Parathyroid adenoma (tissue), 2 donors: Measurements from ENCODE around the gene GET3.
"Not testable (repeated sequence)": the region's sequence is repeated elsewhere in the genome, so short reads cannot be mapped to it uniquely, and the experiment has no call there.

Source experiments
- H2AFZ ChIP-seq: fragments of 300-600 bp; sonication (generic); one replicate; pipeline ENCODE4 v1.7.0; 2017; ENCODE audit warnings: antibody characterized with exemption, mild to moderate bottlenecking
- H3K27ac ChIP-seq: fragments of 300-600 bp; sonication (generic); one replicate; pipeline ENCODE4 v1.7.0; 2017
- H3K27me3 ChIP-seq: fragments of 300-600 bp; sonication (generic); one replicate; pipeline ENCODE4 v1.7.0; 2017; ENCODE audit warnings: low read length; ENCODE audit not compliant: control insufficient read depth, insufficient read depth
- H3K36me3 ChIP-seq: fragments of 300-600 bp; sonication (generic); one replicate; pipeline ENCODE4 v1.7.0; 2017; ENCODE audit warnings: low read length; ENCODE audit not compliant: control insufficient read depth, insufficient read depth
- H3K4me1 ChIP-seq: fragments of 300-600 bp; sonication (generic); one replicate; pipeline ENCODE4 v1.7.0; 2017; ENCODE audit warnings: control low read depth
- H3K4me2 ChIP-seq: fragments of 300-600 bp; sonication (generic); one replicate; pipeline ENCODE4 v1.7.0; 2017; ENCODE audit warnings: low read length
- H3K4me3 ChIP-seq: fragments of 300-600 bp; sonication (generic); one replicate; pipeline ENCODE4 v1.7.0; 2017; ENCODE audit warnings: low read depth, low read length
- H3K79me2 ChIP-seq: fragments of 300-600 bp; sonication (generic); one replicate; pipeline ENCODE4 v1.7.0; 2017; ENCODE audit warnings: control low read depth
- H3K9ac ChIP-seq: fragments of 300-600 bp; sonication (generic); one replicate; pipeline ENCODE4 v1.7.0; 2017; ENCODE audit warnings: mild to moderate bottlenecking
- H3K9me3 ChIP-seq: fragments of 300-600 bp; sonication (generic); one replicate; pipeline ENCODE4 v1.7.0; 2017; ENCODE audit warnings: low read length; ENCODE audit not compliant: control insufficient read depth
- CTCF ChIP-seq: fragments of 300-600 bp; sonication (generic); IDR thresholded peaks from one replicate; pipeline ENCODE4 v1.7.0; 2017; ENCODE audit warnings: antibody characterized with exemption, mild to moderate bottlenecking
- donor health status: primary hyperparathyroidism.

Gene GET3

GRCh38 chr19:12723641-12724426 lies 13.5 kb upstream of the GET3 start, which contains the start of gene TNPO2:
TSS of gene TNPO2 (minus strand) at chr19:12723932. CDS start at chr19:12720977, 2,955 bp downstream.
- no peak for TF ChIP-seq CTCF
- Histone ChIP-seq H3K4me2 (peak within 1 kb of the TSS; percentile 99), H2AFZ (peak within 1 kb of the TSS; percentile 99), H3K4me3 (peak within 1 kb of the TSS; percentile 90), H3K4me1 (peaks cover 13% of the 10 kb centered on the region), H3K9me3 (no peaks in the 10 kb centered on the region), H3K36me3 (no peaks in the 10 kb centered on the region), H3K27me3 (no peaks in the 10 kb centered on the region), H3K9ac (peak within 1 kb of the TSS; percentile 24), H3K79me2 (peaks cover 26% of the 10 kb centered on the region), H3K27ac (peak within 1 kb of the TSS; percentile 86)

- peaks cover 13% of the 10 kb centered on the region for H3K4me1 ChIP-seq
- H3K9ac ChIP-seq, H3K4me2 ChIP-seq, H3K27me3 ChIP-seq, H2AFZ ChIP-seq, H3K36me3 ChIP-seq, H3K9me3 ChIP-seq, H3K79me2 ChIP-seq, H3K27ac ChIP-seq, H3K4me3 ChIP-seq: not testable (repeated sequence)
Measured at GRCh38 chr19:12725612-12726011, 11.7 kb upstream of the GET3 start.

- Histone ChIP-seq H3K27me3 (no peaks in the 10 kb centered on the region), H3K4me3 (no peak overlapping the region), H3K79me2 (peaks cover 8% of the 10 kb centered on the region), H3K4me1 (peaks cover 13% of the 10 kb centered on the region), H3K27ac (no peak overlapping the region), H3K9me3 (no peaks in the 10 kb centered on the region), H3K36me3 (no peaks in the 10 kb centered on the region), H3K9ac (no peak overlapping the region), H2AFZ (no peak overlapping the region), H3K4me2 (no peak overlapping the region)
- no peak for TF ChIP-seq CTCF
Measured at GRCh38 chr19:12726988-12727316, 10.3 kb upstream of the GET3 start.

- Histone ChIP-seq H3K36me3 (no peaks in the 10 kb centered on the region), H3K27me3 (no peaks in the 10 kb centered on the region), H3K9ac (no peak overlapping the region), H3K4me2 (no peak overlapping the region), H3K9me3 (no peaks in the 10 kb centered on the region), H2AFZ (no peak overlapping the region), H3K27ac (no peak overlapping the region), H3K4me3 (no peak overlapping the region), H3K79me2 (peaks cover 17% of the 10 kb centered on the region), H3K4me1 (peaks cover 17% of the 10 kb centered on the region)
- TF ChIP-seq CTCF = no peak
Measured at GRCh38 chr19:12727745-12728433, 9.4 kb upstream of the GET3 start.

GRCh38 chr19:12730064-12730463 lies 7.2 kb upstream of the GET3 start:
- no peak for TF ChIP-seq CTCF
- no peak overlapping the region for H3K4me2 ChIP-seq
- no peak overlapping the region for H2AFZ ChIP-seq
- H3K36me3 ChIP-seq = no peaks in the 10 kb centered on the region
- no peaks in the 10 kb centered on the region for H3K27me3 ChIP-seq
- H3K79me2 ChIP-seq = peaks cover 29% of the 10 kb centered on the region
- no peak overlapping the region for H3K27ac ChIP-seq
- H3K4me1 ChIP-seq = peaks cover 4% of the 10 kb centered on the region
- no peak overlapping the region for H3K4me3 ChIP-seq
- H3K9me3 ChIP-seq = no peaks in the 10 kb centered on the region
- no peak overlapping the region for H3K9ac ChIP-seq
